NCI-H774 (cell line): ENCODE measurements around the gene ACADM.
A peak's percentile ranks its signal among the peaks of the same experiment; 100 is the strongest.
"Not testable (repeated sequence)": the region's sequence is repeated elsewhere in the genome, so short reads cannot be mapped to it uniquely, and the experiment has no call there.

Experiments
- DNase-seq: peaks from one replicate; lab custom pipeline; 2025; lab: John Stamatoyannopoulos, UW

Gene ACADM

DNA sequence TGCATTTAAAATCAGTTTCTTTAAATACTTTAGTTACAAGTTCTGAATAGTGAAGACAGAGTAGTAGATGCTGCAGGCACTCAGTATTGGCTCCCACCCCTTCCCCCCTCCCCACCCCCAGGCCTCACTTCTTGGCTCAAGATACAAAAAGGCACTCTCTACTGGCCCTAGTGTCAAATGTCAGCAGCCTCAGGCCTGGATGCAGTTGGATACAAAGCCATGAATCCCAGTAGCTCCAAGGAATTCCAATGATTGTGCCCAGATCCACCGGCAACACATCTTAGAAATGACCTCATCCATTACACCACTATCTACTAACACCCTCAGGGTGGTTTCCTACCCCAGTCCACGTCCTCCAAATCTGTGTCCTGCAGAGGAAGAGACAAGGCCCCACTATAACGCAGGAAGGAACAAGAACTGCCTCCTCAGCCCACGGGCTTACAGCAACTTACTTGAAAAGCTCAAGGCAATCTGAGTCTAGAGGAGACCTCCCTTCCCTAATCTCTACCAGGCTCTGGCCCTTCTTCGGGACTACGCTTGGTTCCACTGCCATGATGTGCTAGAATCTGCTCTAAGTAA lies 17.6 kb downstream of the ACADM start:
- DNase-seq = no peak

DNA sequence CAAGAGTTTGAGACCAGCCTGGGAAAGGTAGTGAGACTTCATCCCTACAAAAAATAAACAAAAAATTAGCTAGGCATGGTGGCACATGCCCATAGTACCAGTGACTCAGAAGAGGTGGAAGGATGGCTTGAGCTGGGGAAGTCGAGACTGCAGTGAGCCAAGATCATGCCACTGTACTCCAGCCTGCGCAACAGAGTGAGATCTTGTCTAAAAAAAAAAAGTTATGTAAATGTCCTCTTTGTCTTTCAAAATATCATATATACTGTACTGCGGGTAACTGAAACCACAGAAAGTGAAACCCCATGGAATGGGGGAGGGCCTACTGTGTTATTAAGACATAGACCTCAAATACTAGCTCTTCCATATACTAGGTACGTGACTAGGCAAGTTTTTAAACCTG lies 20.8 kb downstream of the ACADM start:
- no peak for DNase-seq

DNA sequence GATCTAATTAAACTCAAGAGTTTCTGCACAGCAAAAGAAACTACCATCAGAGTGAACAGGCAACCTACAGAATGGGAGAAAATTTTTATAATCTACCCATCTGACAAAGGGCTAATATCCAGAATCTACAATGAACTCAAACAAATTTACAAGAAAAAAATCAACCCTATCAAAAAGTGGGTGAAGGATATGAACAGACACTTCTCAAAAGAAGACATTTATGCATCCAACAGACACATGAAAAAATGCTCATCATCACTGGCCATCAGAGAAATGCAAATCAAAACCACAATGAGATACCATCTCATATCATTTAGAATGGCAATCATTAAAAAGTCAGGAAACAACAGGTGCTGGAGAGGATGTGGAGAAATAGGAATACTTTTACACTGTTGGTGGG lies 32.7 kb downstream of the ACADM start:
- DNase-seq = not testable (repeated sequence)

DNA sequence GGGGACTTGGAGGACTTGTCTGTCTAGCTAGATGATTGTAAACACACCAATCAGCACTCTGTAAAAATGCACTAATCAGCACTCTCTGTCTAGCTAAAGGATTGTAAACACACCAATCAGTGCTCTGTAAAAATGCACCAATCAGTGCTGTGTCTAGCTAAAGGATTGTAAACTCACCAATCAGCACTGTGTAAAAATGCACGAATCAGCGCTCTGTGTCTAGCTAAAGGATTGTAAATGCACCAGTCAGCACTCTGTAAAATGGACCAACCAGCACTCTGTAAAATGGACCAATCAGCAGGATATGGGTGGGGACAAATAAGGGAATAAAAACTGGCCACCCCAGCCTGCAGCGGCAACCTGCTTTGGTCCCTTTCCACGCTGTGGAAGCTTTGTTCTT lies 34.0 kb downstream of the ACADM start:
- not testable (repeated sequence) for DNase-seq

DNA sequence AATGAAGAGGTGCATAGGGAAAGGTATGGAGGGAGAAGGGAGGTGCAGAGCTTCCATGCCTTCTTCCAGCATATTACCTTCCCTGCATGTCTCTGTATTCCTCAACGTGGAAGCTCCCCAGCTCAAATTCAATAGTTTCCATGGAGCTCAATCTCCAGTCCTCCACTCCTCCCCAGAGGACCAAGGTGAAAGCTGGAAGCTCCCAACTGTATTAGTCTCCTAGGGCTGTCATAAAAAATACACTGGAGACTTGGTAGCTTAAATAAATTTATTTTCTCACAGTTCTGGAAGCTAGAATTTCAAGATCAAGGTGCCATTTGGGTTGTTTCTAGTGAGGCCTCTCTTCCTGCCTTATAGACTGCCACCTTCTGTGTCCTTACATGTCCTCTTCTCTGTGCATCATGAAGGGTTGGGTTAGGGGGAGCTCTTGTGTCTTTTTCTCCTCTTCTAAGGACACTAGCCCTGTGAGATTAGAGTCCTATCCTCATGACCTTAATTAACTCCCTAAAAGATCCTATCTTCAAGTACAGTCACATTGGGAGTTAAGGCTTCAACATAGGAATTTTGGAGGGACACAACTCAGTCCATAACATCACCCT lies 39.6 kb downstream of the ACADM start:
- DNase-seq = no peak

DNA sequence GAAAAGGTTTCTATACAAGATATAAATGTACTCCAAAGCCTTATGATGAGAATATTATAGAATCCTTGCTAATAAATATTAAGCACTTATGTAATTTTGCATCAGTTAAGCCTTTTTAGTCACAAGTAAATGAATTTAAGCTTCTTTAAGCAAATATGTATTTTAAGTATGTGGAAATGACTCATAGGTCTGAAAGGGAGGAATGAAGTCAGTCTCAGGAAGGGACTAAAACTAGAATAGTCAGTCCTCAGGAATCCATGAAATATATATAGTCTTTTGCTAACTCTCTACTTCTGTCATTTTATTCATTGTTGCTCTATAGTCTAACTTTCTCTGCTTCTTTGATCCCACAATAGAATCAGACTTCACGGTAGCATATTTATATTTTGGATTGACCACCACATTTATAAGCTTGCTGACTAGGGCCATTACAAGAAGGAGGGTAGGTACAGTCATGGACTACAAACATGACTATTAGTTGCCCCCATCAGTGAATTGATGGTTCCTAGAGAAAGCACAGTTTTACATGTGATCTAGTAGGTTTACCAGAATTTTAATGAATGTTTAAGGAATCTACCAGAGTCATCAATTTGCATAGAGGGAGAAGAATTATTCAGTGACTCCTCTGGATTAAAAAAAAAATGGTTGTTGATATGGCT lies 41.3 kb downstream of the ACADM start:
- no peak for DNase-seq

DNA sequence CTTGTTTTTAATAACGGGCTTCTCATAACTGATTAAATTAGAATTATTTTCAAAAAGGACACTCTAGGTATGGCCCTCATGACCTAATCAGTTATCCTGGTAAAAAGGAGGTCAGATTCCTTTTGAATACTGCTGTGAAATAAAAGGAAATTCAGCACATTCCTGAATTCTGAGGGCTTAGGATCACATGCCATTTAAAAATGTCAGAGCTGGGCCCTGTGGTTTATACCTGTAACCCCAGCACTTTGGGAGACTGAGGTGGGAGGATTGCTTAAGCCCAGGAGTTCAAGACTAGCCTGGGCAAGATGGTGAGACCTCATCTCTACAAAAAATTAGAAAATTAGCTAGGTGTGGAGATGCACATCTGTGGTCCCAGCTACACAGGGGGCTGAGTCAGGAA lies 43.5 kb downstream of the ACADM start:
- DNase-seq = no peak

DNA sequence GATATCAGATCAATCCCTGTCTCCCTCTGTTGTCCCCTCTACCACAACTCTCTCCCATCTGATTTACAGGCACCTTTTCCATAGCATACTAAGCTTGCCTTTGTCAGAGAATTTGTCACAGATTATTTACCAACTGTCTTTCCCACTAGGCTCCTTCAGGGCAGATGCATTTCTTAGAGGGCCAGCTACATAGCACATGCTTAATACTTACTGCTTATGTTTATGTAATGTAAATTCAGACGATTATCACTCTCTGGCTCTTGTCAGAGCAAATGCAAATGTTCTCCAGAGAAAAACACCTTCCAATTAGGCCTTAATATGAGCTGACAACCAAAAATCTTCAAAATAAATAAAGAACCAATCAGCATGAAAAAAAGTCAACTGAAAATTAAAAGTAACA lies 46.3 kb downstream of the ACADM start:
- no peak for DNase-seq

DNA sequence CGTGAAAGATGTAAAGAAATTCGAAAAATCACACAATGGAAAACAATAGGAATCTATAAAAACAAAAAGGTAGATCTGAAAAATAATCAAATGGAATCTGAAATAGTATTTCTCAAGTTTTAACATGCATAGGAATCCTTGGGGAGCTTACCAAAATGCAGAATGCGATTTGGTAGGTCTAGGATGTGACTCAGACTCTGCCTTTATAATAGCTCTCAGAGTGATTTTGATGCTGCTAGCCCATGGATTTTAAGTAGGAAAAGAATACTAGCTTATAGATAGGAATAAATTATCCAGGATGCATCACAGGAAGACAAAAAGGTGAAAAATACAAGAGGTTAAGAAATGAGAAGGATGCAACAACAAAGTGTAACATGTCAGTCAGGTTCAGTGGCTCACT lies 47.5 kb downstream of the ACADM start:
- no peak for DNase-seq

DNA sequence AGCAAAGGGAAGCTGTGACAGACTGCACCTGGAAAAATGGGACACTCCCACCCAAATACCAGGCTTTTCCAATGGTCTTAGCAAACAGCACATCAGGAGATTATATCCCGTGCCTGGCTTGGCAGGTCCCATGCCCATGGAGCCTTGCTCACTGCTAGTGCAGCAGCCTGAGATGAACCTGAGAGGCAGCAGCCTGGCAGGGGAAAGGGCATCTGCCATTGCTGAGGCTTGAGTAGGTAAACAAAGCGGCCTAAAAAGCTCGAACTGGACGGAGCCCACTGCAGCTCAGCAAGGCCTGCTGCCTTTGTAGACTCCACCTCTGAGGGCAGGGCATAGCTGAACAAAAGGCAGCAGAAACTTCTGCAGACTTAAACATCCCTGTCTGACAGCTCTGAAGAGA lies 53.3 kb downstream of the ACADM start:
- DNase-seq = not testable (repeated sequence)

DNA sequence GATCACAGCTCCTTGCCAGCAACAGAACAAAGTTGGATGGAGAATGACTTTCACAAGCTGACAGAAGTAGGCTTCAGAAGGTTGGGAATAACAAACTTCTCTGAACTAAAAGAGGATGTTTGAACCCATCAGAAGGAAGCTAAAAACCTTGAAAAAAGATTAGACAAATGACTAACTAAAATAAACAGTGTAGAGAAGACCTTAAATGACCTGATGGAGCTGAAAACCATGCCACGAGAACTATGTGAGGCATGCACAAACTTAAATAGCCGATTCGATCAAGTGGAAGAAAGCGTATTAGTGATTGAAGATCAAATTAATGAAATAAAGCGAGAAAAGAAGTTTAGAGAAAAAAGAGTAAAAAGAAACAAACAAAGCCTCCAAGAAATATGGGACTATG lies 54.2 kb downstream of the ACADM start:
- not testable (repeated sequence) for DNase-seq

DNA sequence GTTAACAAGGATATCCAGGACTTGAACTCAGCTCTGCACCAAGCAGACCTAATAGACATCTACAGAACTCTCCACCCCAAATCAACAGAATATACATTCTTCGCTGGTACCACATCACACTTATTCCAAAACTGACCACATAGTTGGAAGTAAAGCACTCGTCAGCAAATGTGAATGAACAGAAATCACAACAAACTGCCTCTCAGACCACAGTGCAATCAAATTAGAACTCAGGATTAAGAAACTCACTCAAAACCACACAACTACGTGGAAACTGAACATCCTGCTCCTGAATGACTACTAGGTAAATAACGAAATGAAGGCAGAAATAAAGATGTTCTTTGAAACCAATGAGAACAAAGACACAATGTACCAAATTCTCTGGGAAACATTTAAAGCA lies 55.7 kb downstream of the ACADM start:
- not testable (repeated sequence) for DNase-seq

DNA sequence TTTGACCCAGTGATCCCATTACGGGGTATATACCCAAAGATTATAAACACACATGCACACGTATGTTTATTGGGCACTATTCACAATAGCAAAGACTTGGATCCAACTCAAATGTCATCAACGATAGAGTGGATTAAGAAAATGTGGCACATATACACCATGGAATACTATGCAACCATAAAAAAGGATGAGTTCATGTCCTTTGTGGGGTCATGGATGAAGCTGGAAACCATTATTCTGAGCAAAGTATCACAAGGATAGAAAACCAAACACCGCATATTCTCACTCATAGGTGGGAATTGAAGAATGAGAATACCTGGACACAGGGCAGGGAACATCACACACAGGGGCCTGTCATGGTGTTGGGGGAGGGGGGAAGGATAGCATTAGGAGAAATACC lies 59.4 kb downstream of the ACADM start:
- DNase-seq = not testable (repeated sequence)

DNA sequence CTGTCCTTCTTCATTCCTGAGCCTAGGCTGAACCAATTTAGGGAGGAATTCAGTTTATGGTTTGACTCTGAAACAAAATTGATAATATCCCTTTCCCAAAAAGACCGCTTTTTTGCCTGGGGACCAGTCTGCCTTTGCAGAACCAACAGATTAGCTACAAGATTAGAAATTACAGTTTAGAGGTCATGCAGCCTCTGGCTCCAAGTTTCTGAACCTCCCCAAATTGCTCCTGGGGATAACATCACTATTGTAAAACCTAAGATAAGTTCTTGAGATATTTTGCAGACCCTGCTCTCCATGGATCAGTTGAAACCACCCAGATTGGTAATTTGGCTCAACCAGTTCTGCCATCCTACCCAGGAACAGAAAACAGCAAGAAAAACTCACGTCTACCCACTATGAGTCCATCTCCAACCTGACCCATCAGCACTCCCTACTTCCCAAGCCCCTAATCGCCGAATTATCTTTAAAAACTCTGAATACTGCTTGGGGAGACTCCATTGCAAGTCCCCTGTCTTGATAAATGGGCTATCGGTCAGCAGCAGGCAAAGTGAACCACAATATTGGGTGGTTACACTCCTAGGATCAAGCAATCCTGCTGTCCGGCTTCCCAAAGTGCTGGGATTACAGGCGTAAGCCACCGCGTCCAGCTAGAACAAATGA lies 60.9 kb downstream of the ACADM start:
- DNase-seq = no peak

DNA sequence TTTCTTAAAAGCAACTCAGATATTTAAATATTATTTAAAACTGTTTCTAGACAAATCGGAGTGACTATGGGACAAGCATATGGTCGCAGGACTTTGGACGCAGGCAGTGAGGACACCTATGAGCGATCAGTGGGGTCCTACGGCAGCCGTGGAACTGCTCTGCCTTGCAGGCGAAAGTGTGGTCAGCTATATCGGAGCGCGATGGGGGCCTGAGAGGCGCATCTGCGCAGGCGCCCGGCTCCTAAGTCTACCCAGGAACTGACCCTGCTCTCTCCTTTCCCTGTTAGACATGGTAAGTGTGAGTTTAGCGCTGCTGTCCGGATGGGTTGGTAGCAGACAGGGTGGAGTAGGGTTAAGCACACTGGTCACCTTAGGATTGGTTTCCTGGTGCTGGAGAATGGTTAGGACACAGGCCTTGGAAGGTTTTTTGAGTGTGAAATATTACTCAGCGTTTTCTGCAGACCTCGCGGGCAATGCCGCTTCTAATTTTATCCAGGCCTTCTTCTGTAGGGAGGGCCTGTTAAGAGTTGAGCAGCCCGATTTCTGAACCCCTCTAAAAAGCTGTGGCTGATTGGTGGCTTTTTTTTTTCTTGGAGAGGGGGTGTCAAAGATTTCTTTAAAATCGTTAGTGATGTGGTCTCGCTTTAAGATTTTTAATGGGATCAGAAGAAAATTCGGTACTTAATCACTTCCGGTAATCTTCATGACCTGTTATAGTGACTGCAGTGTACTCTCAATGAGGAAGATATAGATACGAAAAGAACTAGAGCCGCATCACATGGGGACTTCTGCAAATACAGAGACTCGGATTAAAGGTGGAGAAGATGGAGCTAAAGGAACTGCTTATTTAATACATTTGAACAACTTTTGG lies 61.7 kb downstream of the ACADM start, which contains the start of gene RABGGTB:
Gene RABGGTB, plus strand, starts transcription at position 274 of the 871 bp plus-strand sequence. Its CDS starts 16 bp downstream, at position 290.
- peak; percentile 95 for DNase-seq

DNA sequence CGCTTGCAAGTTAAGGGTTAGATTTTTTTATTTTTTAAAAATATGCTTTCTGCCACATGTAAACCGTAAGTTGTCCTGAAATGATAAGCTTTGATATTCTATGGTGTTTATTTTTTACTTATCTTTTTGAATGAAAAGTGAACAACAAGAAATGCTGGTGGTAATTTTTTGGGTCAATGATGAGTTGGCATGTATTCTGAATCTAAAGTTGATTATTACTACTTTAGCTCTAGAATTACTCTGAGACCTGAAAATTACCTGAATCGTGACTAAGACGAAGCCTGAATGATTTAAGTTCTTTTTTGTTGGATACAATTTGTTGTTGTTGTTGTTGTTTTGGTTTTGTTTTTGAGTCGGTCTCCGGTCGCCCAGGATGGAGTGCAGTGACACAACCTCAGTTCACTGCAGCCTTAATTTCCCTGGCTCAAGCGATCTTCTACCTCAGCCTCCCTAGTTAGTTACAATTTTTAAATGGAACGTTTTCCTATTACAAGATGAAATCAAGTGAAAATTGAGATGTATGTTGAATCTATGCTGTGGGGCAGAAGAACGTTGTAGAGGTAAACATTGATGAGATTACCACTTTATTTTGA lies 62.5 kb downstream of the ACADM start:
- DNase-seq = no peak

DNA sequence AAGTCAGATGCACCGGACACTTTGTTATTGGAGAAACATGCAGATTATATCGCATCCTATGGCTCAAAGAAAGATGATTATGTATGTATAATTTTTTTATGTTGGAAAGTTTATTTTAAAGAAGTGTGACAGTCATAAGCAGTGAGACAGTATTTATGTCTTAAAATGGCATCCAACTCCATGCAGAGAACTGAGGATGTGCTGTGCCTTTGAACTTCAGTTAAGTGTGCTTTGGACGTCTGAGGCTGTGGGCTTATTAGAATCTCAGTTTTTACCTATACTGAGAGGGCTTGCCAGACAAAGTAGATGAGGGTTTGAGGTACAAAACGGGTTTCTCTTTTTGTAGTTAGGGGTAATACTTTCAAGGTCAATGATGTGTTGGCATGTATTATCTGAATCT lies 63.0 kb downstream of the ACADM start:
- no peak for DNase-seq

DNA sequence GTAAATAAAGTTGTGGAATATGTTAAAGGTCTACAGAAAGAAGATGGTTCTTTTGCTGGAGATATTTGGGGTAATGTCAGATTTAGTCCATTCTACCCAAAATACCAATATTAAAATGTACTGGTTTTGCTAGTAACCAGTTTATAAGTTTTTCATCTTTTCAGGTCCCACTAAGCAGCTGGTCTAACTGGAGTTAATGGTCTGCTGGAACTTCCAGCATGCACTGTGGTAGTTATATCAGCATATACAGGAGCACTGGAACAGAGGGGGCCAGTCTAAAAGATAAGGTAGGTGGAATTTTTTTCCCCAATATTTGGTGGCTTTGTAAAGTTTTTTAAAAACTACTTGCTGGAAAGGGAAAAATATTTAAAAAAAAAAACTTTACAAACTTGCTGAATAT lies 65.5 kb downstream of the ACADM start:
- no peak for DNase-seq

DNA sequence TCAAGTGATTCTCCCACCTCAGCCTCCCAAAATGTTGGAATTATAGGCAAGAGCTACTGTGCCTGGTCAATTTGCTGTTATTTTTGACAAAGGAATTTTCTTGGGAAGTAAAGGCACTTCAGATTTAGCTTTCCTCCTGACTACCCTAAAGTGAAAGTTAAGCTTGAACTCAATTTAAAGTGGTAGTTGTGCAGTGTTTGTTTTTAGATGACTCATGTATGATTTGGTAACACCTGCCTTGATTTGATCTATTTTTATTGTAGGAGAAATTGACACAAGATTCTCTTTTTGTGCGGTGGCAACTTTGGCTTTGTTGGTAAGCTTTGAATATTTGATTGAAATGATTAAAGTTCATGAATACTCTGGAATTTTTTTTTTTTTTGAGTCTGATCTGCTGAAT lies 66.5 kb downstream of the ACADM start:
- peak; percentile 19 for DNase-seq

DNA sequence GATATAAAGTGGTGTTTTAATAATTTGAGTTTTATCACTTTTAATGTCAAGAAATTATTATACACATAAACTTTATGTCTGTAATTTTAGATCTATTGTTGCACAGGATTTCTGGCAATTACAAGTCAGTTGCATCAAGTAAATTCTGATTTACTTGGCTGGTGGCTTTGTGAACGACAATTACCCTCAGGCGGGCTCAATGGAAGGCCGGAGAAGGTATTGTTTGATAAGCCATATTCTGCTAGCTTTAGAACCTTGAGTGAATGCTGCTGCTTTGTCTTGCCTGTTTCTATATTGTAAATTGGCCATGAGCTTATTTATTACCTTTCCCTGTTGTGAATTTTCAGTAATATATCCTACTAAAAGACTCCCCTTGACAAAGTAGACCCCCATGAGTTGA lies 67.6 kb downstream of the ACADM start:
- DNase-seq = no peak

DNA sequence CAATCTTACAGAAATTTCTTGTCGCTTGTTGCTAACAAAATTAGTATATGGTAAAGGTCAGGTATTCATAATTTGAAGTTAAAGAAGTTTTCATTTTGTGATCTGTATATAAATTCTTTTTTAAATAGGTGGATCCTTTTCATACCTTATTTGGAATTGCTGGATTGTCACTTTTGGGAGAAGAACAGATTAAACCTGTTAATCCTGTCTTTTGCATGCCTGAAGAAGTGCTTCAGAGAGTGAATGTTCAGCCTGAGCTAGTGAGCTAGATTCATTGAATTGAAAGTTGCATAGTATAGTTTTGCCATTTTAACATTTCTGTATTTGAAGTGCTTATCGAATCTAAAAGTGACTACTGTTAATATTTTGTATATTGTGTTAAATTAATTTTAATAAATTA lies 69.9 kb downstream of the ACADM start:
- no peak for DNase-seq

DNA sequence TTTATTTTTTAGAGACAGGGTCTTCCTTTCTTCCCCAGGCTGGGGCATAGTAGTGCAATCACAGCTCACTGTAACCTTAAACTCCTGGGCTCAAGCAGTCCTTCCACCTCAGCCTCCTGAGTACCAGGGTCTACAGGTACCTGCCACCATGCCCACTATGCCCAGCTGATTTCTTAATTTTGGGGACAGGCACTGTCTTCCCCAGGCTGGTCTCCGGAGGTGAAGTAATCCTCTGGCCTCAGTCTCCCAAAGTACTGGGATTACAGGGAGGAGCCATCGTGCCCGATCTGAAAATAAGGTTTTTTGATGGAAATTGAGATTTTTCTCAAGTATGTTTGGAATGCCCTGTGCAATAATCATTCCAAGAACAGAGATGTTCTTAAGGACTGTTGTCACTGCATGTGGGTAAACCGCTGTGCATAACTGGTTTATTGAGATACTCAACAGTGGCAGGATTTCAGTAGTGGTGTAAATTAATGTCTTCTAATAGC lies 71.2 kb downstream of the ACADM start:
- no peak for DNase-seq
